Fibroblast of the aortic adventitia (primary cell): ENCODE data around the gene CD6. TPM values are rescaled to one million over a fixed set of nuclear protein-coding genes. Genes with fewer than 3 reads are reported as not detected.
A peak's percentile ranks its signal among the peaks of the same experiment; 100 is the strongest.

Source experiments
- DNase-seq: peaks from one replicate; pipeline ENCODE4 v3.0.0-alpha.2; 2010; ENCODE audit warnings: low read depth
- H3K4me3 ChIP-seq: 2 replicates; pipeline ENCODE4 v1.5.1; 2011; ENCODE audit warnings: low read depth, mild to moderate bottlenecking, control low read depth, low read length, moderate library complexity
- CTCF ChIP-seq: IDR thresholded peaks from 2 replicates; pipeline ENCODE4 v1.5.1; 2011; ENCODE audit warnings: mild to moderate bottlenecking, low read length, control low read depth, inconsistent platforms; ENCODE audit not compliant: insufficient read depth
- total RNA-seq: library from RNA; depleted of rRNA; stranded (reverse); fragments of >200 nt; gene quantifications from 2 replicates; pipeline ENCODE4 v1.2.3, GENCODE V29; 2012; ENCODE audit warnings: low replicate concordance

CD6 gene
- total RNA-seq, 1 donor, result not detected

GRCh38 chr11:60993615-60994014 is 22.1 kb downstream of the CD6 start:
- TF ChIP-seq CTCF, result no peak
- no peak for DNase-seq
- no peak overlapping the region for H3K4me3 ChIP-seq

GRCh38 chr11:60994541-60995080 is 23.1 kb downstream of the CD6 start:
- no peak for TF ChIP-seq CTCF

DNA sequence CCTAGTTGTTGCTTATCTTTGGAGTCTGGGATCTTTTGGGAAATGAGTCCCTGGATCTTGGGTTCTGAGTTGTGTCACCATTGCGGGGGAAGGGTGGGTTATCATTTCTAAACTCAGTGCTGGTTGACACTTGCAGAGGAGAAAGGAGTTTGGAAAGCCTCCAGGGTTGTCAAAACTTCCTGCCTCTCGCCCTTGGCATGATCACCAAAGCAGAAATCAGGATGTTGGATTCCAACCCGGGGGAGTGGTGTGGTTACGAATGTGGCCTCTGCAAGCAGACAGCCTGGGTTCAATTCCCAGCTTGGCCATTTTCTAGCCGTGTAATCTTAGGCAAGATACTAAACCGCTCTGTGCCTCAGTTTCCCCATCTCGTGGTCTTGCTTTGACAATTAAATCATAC is 24.3 kb downstream of the CD6 start:
- TF ChIP-seq CTCF, result no peak
- DNase-seq, result peak; percentile 14

More at GRCh38 chr11:60994541-60995080, 23.1 kb downstream of the CD6 start:
- H3K4me3 ChIP-seq, result no peak overlapping the region
- DNase-seq, result no peak

GRCh38 chr11:60996381-60997138 is 25.1 kb downstream of the CD6 start:
- no peak for DNase-seq
- no peak overlapping the region for H3K4me3 ChIP-seq
- TF ChIP-seq CTCF, result no peak

More for the DNA sequence above, 24.3 kb downstream of the CD6 start:
- no peak overlapping the region for H3K4me3 ChIP-seq

- DNase-seq, result no peak
- no peak overlapping the region for H3K4me3 ChIP-seq
- TF ChIP-seq CTCF, result no peak
These were observed 28.9 kb downstream of the CD6 start for GRCh38 chr11:61000426-61000825.

DNA sequence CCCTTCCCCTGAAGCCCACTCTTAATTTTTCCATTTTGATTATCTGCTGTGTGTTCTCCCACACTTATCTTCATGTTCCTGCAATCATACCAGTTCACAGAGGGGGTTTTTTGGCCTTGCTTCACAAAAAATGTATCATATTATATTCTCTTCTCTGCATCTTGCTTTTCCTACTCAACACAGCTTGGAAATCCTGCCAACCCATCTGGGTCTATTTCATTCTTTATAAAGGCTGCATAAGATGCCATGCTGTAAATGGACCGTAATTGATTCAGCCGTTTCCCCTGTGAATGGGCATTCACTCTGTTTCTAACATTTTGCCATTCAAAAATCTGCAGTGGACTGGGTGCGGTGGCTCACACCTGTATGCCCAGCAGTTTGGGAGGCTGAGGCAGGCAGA is 30.5 kb downstream of the CD6 start:
- no peak overlapping the region for H3K4me3 ChIP-seq
- DNase-seq, result no peak
- TF ChIP-seq CTCF, result no peak
